Panc1 (cell line): Measurements from ENCODE around the gene MRPL21. TPM values are rescaled to one million over a fixed set of nuclear protein-coding genes. Genes with fewer than 3 reads are reported as not detected.

Source experiments
- ATAC-seq: fragments of 200-7000 bp; cut with Tn5 transposase; 2 replicates; pipeline ENCODE4 v1.9.1; 2020; ENCODE audit warnings: mild to moderate bottlenecking, moderate library complexity
- BruUV-seq: library from RNA; stranded (reverse); fragments of 400-500 nt; replicated peaks from 2 replicates; lab custom pipeline; 2021; lab: Mats Ljungman, UMichigan
- CTCF ChIA-PET: fragments of 300-600 bp; sonication (Branson Sonifier 250); formaldehyde crosslinking; loops from one replicate; lab custom pipeline; 2022; ENCODE audit warnings: antibody characterized with exemption; lab: Charles Lee
- POLR2A ChIA-PET: fragments of 300-600 bp; sonication (Branson Sonifier 250); formaldehyde crosslinking; loops from one replicate; lab custom pipeline; 2022; ENCODE audit warnings: antibody characterized with exemption; lab: Charles Lee
- DNase-seq: peaks from one replicate; pipeline ENCODE4 v3.0.0-alpha.2; 2010; ENCODE audit warnings: low read depth, low spot score
- H3K27ac ChIP-seq: 2 replicates; pipeline ENCODE4 v1.5.1; 2011; ENCODE audit warnings: mild to moderate bottlenecking, low read length, inconsistent platforms
- H3K27me3 ChIP-seq: fragments of 200-500 bp; sonication (Bioruptor generic); 2 replicates; pipeline ENCODE4 v1.6.0; 2014; ENCODE audit warnings: low read length, inconsistent platforms; ENCODE audit not compliant: control insufficient read depth, insufficient read depth
- H3K36me3 ChIP-seq: fragments of 200-500 bp; sonication (Bioruptor generic); 2 replicates; pipeline ENCODE4 v1.5.1; 2014; ENCODE audit warnings: inconsistent platforms, mild to moderate bottlenecking, low read length, moderate library complexity; ENCODE audit not compliant: control insufficient read depth, insufficient read depth
- H3K4me1 ChIP-seq: 2 replicates; pipeline ENCODE4 v1.5.1; 2011; ENCODE audit warnings: inconsistent platforms, mild to moderate bottlenecking, low read length, moderate library complexity; ENCODE audit not compliant: control insufficient read depth, insufficient read depth
- H3K4me3 ChIP-seq, 2 experiments: 2 replicates each; pipeline ENCODE4 v1.5.1; 2011 to 2012; ENCODE audit warnings: low read depth in 2 of 2, low read length in 2 of 2, mild to moderate bottlenecking in 2 of 2, inconsistent platforms in 1 of 2, moderate library complexity in 1 of 2
- H3K9me3 ChIP-seq: fragments of 200-500 bp; sonication (Bioruptor generic); 2 replicates; pipeline ENCODE4 v1.5.1; 2014; ENCODE audit warnings: low read depth, mild to moderate bottlenecking, inconsistent platforms, low read length, moderate library complexity; ENCODE audit not compliant: control insufficient read depth, insufficient read depth
- POLR2AphosphoS5 ChIP-seq: IDR thresholded peaks from 2 replicates; pipeline ENCODE4 v1.6.1; 2012; ENCODE audit warnings: mild to moderate bottlenecking, low read depth, low read length, moderate library complexity
- SIN3A ChIP-seq: IDR thresholded peaks from 2 replicates; pipeline ENCODE4 v1.6.1; 2012; ENCODE audit warnings: low read depth, mild to moderate bottlenecking, low read length, moderate library complexity, borderline replicate concordance; ENCODE audit not compliant: insufficient read depth
- TCF7L2 ChIP-seq: IDR thresholded peaks from 2 replicates; pipeline ENCODE4 v1.6.1; 2011; ENCODE audit warnings: mild to moderate bottlenecking, low read depth, low read length, inconsistent platforms
- in situ Hi-C: cut with HindIII; loops from 2 replicates; pipeline ENCODE4 v1.10.0; 2016; ENCODE audit warnings: low sequenced_read_pairs, low pct_unique_long_range_greater_than_20kb
- intact Hi-C: fragments of 100-400 bp; cut with micrococcal nuclease; formaldehyde crosslinking; loops from one replicate; pipeline ENCODE4 v1.10.0; 2022; ENCODE audit not compliant: unreplicated experiment
- total RNA-seq: library from RNA; stranded (reverse); gene quantifications from one replicate; pipeline ENCODE4 v1.2.1, GENCODE V29; 2021; ENCODE audit not compliant: unreplicated experiment
- TF ChIP-seq, protein P1 (sequence below): fragments of 450-650 bp; IDR thresholded peaks from 2 replicates; pipeline ENCODE4 v1.5.1; 2017; ENCODE audit warnings: mild to moderate bottlenecking
- TF ChIP-seq, protein P2 (sequence below), 2 experiments: IDR thresholded peaks; 2 replicates each; pipeline ENCODE4 v1.6.1; 2011 to 2012; ENCODE audit warnings: low read depth in 2 of 2, control low read depth in 1 of 2, low read length in 1 of 2, mild to moderate bottlenecking in 1 of 2, moderate library complexity in 1 of 2; ENCODE audit not compliant: insufficient read depth in 1 of 2

MRPL21 gene
- total RNA-seq, 1 experiment from 2014 or later, result 94.9 TPM

DNA sequence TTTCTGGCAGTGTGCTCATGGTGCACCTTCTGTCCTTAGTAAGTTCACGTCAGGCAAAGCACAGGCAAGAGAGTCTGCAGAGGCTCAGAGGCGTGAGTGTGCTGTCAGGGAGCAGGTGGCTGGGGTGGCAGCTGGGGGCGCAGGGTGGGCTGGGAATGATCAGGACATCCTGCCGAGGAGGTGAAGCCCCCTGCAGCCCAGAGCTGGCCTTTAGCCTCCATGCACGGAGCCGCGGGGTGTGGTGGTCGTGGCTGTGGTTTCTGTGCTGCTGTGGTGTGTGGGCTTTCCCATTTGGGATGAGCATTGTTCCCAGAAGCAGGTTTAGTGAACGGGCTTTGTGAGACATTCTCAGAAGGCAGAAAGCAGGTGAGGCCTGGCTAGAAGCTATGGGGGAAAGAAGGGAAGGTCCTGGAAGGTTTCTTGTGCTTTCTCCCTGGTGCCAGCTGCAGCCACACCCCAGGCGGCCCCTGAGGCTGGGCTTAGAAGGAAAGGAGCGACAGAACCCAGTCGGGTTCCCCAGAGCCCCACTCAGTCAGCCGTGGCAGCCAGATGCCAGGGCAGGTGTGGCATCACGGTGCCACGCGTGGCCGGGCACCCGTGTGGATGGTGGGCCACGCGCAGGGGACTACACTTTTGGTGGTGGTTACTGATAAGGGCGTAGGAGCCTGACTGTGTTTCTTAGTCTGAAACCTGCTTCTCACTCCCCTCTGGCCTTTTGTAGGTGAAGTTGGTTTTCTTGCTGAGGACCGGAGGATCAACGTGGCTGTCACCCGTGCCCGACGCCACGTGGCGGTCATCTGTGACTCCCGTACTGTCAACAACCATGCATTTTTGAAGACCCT is 32.1 kb upstream of the MRPL21 start:
- H3K27ac ChIP-seq, result no peak overlapping the region
- no TSS peak for BruUV-seq
- no peaks in the 10 kb centered on the region for H3K27me3 ChIP-seq
- H3K9me3 ChIP-seq, result no peaks in the 10 kb centered on the region
- H3K4me1 ChIP-seq, result no peaks in the 10 kb centered on the region
- H3K36me3 ChIP-seq, result no peaks in the 10 kb centered on the region; the same call in 1 of the 2 replicates
- CTCF ChIA-PET, result no interaction called here
- ATAC-seq, result no peak
- in situ Hi-C loops, result no loop called here
- no peak for DNase-seq
- intact Hi-C loops, result no loop called here
- POLR2A ChIA-PET, result no interaction called here
- TF ChIP-seq, protein P1, sequence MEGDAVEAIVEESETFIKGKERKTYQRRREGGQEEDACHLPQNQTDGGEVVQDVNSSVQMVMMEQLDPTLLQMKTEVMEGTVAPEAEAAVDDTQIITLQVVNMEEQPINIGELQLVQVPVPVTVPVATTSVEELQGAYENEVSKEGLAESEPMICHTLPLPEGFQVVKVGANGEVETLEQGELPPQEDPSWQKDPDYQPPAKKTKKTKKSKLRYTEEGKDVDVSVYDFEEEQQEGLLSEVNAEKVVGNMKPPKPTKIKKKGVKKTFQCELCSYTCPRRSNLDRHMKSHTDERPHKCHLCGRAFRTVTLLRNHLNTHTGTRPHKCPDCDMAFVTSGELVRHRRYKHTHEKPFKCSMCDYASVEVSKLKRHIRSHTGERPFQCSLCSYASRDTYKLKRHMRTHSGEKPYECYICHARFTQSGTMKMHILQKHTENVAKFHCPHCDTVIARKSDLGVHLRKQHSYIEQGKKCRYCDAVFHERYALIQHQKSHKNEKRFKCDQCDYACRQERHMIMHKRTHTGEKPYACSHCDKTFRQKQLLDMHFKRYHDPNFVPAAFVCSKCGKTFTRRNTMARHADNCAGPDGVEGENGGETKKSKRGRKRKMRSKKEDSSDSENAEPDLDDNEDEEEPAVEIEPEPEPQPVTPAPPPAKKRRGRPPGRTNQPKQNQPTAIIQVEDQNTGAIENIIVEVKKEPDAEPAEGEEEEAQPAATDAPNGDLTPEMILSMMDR, result no peak
- TF ChIP-seq SIN3A, result no peak
- TF ChIP-seq TCF7L2, result no peak
- no peak for TF ChIP-seq POLR2AphosphoS5
- no peak overlapping the region for H3K4me3 ChIP-seq

DNA sequence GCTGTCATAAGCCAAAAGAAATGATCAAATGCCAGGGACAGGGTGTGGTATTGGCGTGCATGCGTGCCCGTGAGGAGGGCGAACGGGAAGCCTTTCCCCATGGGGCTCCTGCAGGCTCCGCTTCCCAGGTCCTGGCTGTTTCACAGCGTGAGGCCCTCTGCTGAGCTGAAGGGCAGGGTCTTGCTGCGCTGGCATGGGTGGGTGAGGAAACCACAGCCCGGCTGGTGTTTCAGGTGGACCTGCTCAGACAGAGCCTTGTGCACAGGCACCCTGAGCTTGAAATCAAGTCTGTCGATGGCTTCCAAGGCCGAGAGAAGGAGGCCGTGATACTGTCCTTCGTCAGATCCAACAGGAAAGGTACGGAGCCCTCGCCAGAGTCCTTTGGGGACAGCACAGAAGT is 31.4 kb upstream of the MRPL21 start:
- no peak for ATAC-seq
- POLR2A ChIA-PET, result no interaction called here
- no peaks in the 10 kb centered on the region for H3K27me3 ChIP-seq

More for the DNA sequence above, 31.4 kb upstream of the MRPL21 start:
- H3K27ac ChIP-seq, result no peak overlapping the region
- no peaks in the 10 kb centered on the region for H3K4me1 ChIP-seq
- H3K4me3 ChIP-seq, result no peak overlapping the region
- H3K9me3 ChIP-seq, result no peaks in the 10 kb centered on the region
- in situ Hi-C loops, result no loop called here
- CTCF ChIA-PET, result no interaction called here
- intact Hi-C loops, result no loop called here
- BruUV-seq, result no TSS peak
- TF ChIP-seq, protein P1, result no peak
- TF ChIP-seq TCF7L2 (no peak), POLR2AphosphoS5 (no peak), SIN3A (no peak)
- TF ChIP-seq, protein P2, sequence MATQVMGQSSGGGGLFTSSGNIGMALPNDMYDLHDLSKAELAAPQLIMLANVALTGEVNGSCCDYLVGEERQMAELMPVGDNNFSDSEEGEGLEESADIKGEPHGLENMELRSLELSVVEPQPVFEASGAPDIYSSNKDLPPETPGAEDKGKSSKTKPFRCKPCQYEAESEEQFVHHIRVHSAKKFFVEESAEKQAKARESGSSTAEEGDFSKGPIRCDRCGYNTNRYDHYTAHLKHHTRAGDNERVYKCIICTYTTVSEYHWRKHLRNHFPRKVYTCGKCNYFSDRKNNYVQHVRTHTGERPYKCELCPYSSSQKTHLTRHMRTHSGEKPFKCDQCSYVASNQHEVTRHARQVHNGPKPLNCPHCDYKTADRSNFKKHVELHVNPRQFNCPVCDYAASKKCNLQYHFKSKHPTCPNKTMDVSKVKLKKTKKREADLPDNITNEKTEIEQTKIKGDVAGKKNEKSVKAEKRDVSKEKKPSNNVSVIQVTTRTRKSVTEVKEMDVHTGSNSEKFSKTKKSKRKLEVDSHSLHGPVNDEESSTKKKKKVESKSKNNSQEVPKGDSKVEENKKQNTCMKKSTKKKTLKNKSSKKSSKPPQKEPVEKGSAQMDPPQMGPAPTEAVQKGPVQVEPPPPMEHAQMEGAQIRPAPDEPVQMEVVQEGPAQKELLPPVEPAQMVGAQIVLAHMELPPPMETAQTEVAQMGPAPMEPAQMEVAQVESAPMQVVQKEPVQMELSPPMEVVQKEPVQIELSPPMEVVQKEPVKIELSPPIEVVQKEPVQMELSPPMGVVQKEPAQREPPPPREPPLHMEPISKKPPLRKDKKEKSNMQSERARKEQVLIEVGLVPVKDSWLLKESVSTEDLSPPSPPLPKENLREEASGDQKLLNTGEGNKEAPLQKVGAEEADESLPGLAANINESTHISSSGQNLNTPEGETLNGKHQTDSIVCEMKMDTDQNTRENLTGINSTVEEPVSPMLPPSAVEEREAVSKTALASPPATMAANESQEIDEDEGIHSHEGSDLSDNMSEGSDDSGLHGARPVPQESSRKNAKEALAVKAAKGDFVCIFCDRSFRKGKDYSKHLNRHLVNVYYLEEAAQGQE (IDR thresholded peaks at IDR 0.05; ENCODE audit: insufficient read depth in 1 of 2, low read depth in 2 of 2, low read length in 1 of 2), result no peak
- peaks cover 3% of the 10 kb centered on the region; the same call in 1 of the 2 replicates for H3K36me3 ChIP-seq
- no peak for DNase-seq
